Measurements from ENCODE around the gene RAB34.

DNA sequence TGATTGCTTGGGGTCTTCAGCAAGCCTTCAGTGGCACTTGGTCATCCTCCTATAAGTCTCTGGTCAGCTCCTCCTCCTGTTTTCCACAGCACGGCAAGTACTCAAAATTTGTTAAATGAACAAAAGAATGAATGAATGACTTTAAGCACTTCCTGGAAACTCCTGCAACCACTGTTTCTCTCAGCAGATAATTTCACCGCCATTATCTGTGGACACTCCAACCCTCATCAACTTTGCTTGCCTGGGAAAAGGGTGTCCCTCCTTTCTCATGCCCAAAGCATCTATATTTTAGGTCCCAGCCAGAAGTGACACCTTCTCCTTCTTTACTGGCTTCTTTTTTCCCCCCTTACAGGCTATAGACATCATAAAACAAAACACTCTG is 10.3 kb downstream of the RAB34 start:
- TF ChIP-seq, protein P1, sequence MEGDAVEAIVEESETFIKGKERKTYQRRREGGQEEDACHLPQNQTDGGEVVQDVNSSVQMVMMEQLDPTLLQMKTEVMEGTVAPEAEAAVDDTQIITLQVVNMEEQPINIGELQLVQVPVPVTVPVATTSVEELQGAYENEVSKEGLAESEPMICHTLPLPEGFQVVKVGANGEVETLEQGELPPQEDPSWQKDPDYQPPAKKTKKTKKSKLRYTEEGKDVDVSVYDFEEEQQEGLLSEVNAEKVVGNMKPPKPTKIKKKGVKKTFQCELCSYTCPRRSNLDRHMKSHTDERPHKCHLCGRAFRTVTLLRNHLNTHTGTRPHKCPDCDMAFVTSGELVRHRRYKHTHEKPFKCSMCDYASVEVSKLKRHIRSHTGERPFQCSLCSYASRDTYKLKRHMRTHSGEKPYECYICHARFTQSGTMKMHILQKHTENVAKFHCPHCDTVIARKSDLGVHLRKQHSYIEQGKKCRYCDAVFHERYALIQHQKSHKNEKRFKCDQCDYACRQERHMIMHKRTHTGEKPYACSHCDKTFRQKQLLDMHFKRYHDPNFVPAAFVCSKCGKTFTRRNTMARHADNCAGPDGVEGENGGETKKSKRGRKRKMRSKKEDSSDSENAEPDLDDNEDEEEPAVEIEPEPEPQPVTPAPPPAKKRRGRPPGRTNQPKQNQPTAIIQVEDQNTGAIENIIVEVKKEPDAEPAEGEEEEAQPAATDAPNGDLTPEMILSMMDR (IDR thresholded peaks at IDR 0.05) = no peak
- TF ChIP-seq POLR2A (IDR thresholded peaks at IDR 0.05) = no peak
- no peak for TF ChIP-seq POLR2AphosphoS5 (IDR thresholded peaks at IDR 0.05)
